RWPE2 (cell line): Measurements from ENCODE around the gene GPR152.

ENCODE experiments used
- ATAC-seq: fragments of 200-7000 bp; cut with Tn5 transposase; 3 replicates; pipeline ENCODE4 v1.9.1; 2021; ENCODE audit warnings: low read depth
- DNase-seq: peaks from one replicate; pipeline ENCODE4 v3.0.0-alpha.2; 2020; ENCODE audit warnings: low spot score
- H3K27ac ChIP-seq: fragments of 450-650 bp; 2 replicates; pipeline ENCODE4 v1.5.1; 2017; ENCODE audit warnings: mild to moderate bottlenecking; ENCODE audit not compliant: poor library complexity, severe bottlenecking
- H3K27me3 ChIP-seq: fragments of 250-450 bp; sonication (Bioruptor Pico); 2 replicates; pipeline ENCODE4 v1.5.1; 2021; ENCODE audit warnings: mild to moderate bottlenecking, moderate library complexity; ENCODE audit not compliant: insufficient read depth, poor library complexity, severe bottlenecking
- H3K36me3 ChIP-seq: fragments of 250-450 bp; sonication (Bioruptor Pico); 2 replicates; pipeline ENCODE4 v1.5.1; 2020; ENCODE audit warnings: low read depth, mild to moderate bottlenecking, moderate library complexity
- H3K4me1 ChIP-seq: fragments of 250-450 bp; sonication (Bioruptor Pico); 2 replicates; pipeline ENCODE4 v1.5.1; 2021; ENCODE audit warnings: mild to moderate bottlenecking, moderate library complexity; ENCODE audit not compliant: insufficient read depth, poor library complexity, severe bottlenecking
- H3K4me3 ChIP-seq: fragments of 250-450 bp; sonication (Bioruptor Pico); 2 replicates; pipeline ENCODE4 v1.5.1; 2021; ENCODE audit warnings: mild to moderate bottlenecking, moderate library complexity; ENCODE audit not compliant: severe bottlenecking
- H3K9me3 ChIP-seq: fragments of 250-450 bp; sonication (Bioruptor Pico); 2 replicates; pipeline ENCODE4 v1.5.1; 2021; ENCODE audit warnings: mild to moderate bottlenecking, moderate library complexity; ENCODE audit not compliant: severe bottlenecking
- TF ChIP-seq, protein P1 (sequence below): fragments of 450-650 bp; IDR thresholded peaks from one replicate; pipeline ENCODE4 v1.5.1; 2017; ENCODE audit warnings: mild to moderate bottlenecking, moderate library complexity; ENCODE audit not compliant: poor library complexity, severe bottlenecking

The GPR152 gene

DNA sequence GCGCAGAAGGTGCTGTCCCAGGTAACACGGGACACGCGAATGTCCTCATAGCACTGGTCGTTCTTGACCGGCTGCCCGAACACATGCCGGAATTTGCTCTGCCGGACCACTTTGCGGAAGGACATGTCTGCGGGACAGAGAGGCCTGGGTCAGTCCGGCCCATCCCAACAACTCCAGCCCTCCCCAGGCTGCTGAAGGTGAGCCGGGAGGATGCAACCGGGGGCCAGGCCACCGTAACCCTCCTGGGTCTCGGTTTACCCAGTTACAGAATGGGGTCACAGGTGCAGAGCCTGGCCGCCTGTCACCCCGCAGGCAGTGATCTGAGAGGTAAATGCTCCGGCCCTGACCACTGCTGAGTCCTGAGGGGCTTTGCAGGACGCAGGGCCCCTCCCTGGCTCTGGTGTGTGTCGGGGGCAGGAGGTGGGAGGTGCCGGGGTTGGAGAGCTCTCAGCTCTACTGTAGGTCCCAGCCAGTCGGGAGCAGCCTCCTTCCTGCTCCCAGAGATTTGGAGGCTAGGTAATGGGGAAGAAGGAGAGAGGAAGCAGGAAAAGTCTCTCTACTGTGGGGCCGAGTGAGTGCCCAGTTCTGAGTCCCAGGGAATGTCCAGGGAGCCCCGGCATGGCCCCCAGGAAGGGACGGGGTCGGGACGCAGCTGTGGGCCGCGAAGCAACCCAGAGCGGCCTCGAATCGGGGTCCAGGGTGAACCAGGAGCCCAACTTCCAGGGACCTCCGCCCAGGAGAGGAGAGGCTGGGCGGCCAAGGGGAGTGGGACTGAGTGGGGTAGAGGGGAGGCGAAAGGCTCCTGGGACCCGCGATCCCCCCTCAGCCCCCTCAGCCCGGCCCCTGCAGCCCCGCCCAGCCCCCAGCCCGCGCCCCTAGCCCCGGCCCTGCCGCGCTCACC lies 9.8 kb downstream of the GPR152 start:
- TF ChIP-seq, protein P1, sequence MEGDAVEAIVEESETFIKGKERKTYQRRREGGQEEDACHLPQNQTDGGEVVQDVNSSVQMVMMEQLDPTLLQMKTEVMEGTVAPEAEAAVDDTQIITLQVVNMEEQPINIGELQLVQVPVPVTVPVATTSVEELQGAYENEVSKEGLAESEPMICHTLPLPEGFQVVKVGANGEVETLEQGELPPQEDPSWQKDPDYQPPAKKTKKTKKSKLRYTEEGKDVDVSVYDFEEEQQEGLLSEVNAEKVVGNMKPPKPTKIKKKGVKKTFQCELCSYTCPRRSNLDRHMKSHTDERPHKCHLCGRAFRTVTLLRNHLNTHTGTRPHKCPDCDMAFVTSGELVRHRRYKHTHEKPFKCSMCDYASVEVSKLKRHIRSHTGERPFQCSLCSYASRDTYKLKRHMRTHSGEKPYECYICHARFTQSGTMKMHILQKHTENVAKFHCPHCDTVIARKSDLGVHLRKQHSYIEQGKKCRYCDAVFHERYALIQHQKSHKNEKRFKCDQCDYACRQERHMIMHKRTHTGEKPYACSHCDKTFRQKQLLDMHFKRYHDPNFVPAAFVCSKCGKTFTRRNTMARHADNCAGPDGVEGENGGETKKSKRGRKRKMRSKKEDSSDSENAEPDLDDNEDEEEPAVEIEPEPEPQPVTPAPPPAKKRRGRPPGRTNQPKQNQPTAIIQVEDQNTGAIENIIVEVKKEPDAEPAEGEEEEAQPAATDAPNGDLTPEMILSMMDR = no peak
- Histone ChIP-seq H3K9me3 (no peaks in the 10 kb centered on the region), H3K4me1 (no peaks in the 10 kb centered on the region), H3K36me3 (peaks cover 12% of the 10 kb centered on the region), H3K4me3 (peak overlapping the region; percentile 57), H3K27me3 (no peaks in the 10 kb centered on the region), H3K27ac (peak overlapping the region; percentile 66)
- DNase-seq = peak; percentile 57
- ATAC-seq = peak; percentile 13

DNA sequence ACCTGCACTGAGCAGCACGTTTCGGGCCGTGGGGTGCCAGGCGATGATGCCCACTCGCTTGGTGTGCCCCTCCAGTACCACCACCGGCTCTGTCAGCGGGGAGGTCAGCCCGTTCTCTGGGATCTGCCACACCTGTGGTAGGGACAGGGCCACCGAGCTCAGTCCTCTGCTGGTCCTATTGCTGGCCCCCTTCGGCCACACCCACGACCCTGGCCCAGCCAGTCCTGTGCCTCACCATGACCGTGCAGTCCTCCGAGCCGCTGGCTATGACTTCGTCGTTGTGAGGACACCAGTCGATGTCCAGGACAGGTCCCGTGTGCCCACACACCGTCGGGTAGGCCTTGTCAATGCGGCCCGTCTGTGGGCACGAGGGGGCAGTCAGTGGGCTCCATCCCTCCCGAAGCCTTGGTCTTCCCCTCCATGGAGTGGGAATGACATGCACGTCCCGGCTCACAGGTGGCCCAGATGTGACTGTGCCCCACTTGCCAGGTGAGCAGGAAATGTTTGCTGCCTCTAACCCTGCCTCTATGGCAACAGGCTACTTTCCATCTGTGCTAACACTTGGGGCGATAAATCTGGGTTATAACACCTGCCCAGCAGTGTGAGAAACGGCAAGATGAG lies 10.7 kb downstream of the GPR152 start:
- TF ChIP-seq, protein P1 = no peak
- H3K27ac ChIP-seq = no peak overlapping the region

DNA sequence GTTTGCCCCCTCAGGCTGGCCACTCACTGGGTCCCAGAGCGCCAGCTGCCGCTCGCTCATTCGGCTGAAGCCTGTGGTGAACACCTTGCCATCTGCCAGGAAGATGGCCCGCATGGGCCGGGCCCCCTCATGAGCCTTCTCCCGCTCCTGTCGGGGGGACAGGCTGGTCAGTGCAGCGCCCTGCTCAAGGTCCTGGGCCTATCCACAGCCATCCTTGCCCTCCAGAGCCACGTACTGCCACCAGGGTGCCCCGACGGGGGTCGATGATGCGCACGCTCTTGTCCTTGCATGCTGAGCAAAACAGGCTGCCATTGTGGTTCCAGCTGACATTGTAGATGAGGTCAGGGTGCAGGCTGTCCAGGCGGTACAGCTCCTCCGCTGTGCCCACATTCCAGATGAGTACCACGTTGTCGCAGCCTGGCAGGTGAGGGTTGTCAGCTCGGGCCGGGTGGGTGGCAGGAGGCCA lies 11.4 kb downstream of the GPR152 start:
- TF ChIP-seq, protein P1 = no peak
- DNase-seq (peak; percentile 59), ATAC-seq (no peak)
- no peaks in the 10 kb centered on the region for H3K4me1 ChIP-seq
- H3K36me3 ChIP-seq = peaks cover 15% of the 10 kb centered on the region
- no peaks in the 10 kb centered on the region for H3K9me3 ChIP-seq
- H3K4me3 ChIP-seq = no peak overlapping the region
- no peak overlapping the region for H3K27ac ChIP-seq
- no peaks in the 10 kb centered on the region for H3K27me3 ChIP-seq

More for the DNA sequence above, 10.7 kb downstream of the GPR152 start:
- Histone ChIP-seq H3K36me3 (peaks cover 15% of the 10 kb centered on the region), H3K9me3 (no peaks in the 10 kb centered on the region), H3K27me3 (no peaks in the 10 kb centered on the region), H3K4me1 (no peaks in the 10 kb centered on the region), H3K4me3 (no peak overlapping the region)
- DNase-seq (peak; percentile 57), ATAC-seq (no peak)

DNA sequence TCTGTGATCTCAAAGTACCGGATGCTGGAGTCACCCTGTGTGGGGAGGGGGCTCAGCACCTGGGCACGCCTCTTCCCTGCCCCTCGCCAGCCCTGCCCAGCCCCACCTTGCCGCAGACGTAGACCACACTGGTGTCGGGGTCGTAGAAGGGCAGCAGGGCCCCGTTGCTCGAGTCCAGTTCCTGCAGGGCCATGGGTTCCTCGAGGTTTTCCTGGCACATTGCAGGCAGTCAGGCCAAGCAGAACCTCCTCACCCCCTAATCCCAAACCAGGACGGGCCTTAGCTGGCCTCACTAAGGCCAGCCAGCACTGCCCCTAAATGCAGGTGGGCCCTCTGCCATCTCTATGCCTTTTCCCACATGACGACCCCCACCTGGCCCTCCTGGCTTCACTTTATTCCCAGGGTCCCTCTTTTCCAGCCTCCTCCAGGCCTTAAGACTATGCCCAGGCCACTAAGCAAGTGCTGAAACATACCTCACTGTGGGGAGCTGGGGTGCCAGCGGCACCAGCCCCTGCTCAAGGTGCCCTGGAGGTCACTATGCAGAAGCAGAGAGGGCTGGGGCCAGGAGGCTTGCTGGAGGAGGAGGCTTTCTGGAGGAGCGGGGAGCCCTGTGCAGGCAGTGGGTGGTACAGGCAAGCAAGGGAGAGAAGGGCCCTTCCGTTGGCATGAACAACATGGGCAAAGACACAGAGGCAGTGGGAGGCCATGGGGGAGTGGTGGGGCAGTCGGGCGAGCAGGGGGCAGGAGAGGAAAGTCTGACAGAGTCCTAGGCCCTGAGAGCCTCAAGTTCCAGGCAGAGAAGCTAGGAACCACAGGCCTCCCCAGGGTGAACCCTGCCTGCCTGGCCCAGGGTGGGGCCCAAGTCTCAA lies 12.1 kb downstream of the GPR152 start:
- no peaks in the 10 kb centered on the region for H3K9me3 ChIP-seq
- DNase-seq = no peak
- no peak overlapping the region for H3K27ac ChIP-seq
- no peak overlapping the region for H3K4me3 ChIP-seq
- no peak for ATAC-seq
- TF ChIP-seq, protein P1 = no peak
- H3K27me3 ChIP-seq = no peaks in the 10 kb centered on the region
- peaks cover 15% of the 10 kb centered on the region for H3K36me3 ChIP-seq
- no peaks in the 10 kb centered on the region for H3K4me1 ChIP-seq
